WTC11 (cell line): ENCODE measurements around the gene CCR9.

Source experiments
- AFF4 ChIP-seq: sonication (generic); formaldehyde crosslinking; IDR thresholded peaks from 2 replicates; pipeline ENCODE4 v1.8.1; 2023; ENCODE audit warnings: mild to moderate bottlenecking, missing genetic modification reagents, borderline replicate concordance
- FOXP1 ChIP-seq: sonication (generic); formaldehyde crosslinking; IDR thresholded peaks from 2 replicates; pipeline ENCODE4 v1.8.0; 2022; ENCODE audit warnings: missing genetic modification reagents, mild to moderate bottlenecking, moderate library complexity, borderline replicate concordance
- GTF2I ChIP-seq: fragments of 250-450 bp; sonication (Bioruptor Pico); conservative IDR thresholded peaks from 2 replicates; pipeline ENCODE4 v1.4.0; 2021; ENCODE audit warnings: mild to moderate bottlenecking
- KAT7 ChIP-seq: sonication (generic); formaldehyde crosslinking; IDR thresholded peaks from 2 replicates; pipeline ENCODE4 v1.8.1; 2023; ENCODE audit warnings: missing genetic modification reagents, mild to moderate bottlenecking, borderline replicate concordance
- PRDM15 ChIP-seq: sonication (generic); formaldehyde crosslinking; IDR thresholded peaks from 2 replicates; pipeline ENCODE4 v1.8.0; 2022; ENCODE audit warnings: missing genetic modification reagents
- TF ChIP-seq, protein P1 (sequence below): fragments of 200-600 bp; IDR thresholded peaks from 2 replicates; pipeline ENCODE4 v1.8.0; 2022; ENCODE audit warnings: antibody characterized with exemption
- TF ChIP-seq, protein P2 (sequence below): sonication (generic); formaldehyde crosslinking; IDR thresholded peaks from 2 replicates; pipeline ENCODE4 v1.8.0; 2023; ENCODE audit warnings: missing genetic modification reagents
- TF ChIP-seq, protein P3 (sequence below): sonication (generic); formaldehyde crosslinking; IDR thresholded peaks from 2 replicates; pipeline ENCODE4 v1.8.0; 2023; ENCODE audit warnings: mild to moderate bottlenecking, missing genetic modification reagents

DNA sequence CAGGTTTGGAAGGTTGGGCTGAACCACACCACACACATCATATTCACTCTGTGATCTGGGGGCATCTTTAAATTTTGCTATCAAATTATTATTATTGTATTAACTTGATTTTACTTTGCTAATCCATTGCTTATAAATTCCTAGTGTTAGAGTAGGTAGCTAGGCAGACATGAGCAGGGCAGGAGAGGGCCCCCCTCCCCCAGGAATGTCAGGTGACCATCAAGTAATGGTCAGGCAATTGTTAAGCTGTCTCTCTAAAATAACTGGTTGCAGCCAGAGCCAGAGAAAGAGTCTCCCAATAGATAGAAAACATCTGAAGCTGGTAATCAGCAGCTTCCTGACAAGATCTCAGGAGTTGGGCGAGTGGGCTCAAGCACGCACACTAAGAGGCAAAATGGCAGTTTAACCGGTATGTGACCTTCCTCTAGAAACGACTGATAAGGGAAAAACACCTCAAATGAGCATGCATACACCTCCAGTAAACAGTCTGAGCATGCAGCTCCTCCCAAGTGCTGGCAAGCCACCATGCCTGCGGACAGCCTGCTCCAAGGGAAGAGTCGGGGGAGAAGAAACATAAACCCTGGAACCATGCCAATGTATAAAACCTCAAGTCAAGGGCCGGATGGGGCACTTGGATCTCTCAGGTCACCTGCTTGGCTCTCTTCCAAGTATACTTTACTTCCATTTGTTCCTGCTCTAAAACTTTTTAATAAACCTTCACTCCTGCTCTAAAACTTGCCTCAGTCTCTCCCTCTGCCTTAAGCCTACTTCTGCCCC, 53.8 kb downstream of the CCR9 start:
- TF ChIP-seq, protein P1, sequence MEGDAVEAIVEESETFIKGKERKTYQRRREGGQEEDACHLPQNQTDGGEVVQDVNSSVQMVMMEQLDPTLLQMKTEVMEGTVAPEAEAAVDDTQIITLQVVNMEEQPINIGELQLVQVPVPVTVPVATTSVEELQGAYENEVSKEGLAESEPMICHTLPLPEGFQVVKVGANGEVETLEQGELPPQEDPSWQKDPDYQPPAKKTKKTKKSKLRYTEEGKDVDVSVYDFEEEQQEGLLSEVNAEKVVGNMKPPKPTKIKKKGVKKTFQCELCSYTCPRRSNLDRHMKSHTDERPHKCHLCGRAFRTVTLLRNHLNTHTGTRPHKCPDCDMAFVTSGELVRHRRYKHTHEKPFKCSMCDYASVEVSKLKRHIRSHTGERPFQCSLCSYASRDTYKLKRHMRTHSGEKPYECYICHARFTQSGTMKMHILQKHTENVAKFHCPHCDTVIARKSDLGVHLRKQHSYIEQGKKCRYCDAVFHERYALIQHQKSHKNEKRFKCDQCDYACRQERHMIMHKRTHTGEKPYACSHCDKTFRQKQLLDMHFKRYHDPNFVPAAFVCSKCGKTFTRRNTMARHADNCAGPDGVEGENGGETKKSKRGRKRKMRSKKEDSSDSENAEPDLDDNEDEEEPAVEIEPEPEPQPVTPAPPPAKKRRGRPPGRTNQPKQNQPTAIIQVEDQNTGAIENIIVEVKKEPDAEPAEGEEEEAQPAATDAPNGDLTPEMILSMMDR, result no peak
- TF ChIP-seq FOXP1 (CRISPR knock-in tag), result no peak
- no peak for TF ChIP-seq AFF4 (CRISPR knock-in tag)
- no peak for TF ChIP-seq KAT7 (CRISPR knock-in tag)
- TF ChIP-seq, protein P2, sequence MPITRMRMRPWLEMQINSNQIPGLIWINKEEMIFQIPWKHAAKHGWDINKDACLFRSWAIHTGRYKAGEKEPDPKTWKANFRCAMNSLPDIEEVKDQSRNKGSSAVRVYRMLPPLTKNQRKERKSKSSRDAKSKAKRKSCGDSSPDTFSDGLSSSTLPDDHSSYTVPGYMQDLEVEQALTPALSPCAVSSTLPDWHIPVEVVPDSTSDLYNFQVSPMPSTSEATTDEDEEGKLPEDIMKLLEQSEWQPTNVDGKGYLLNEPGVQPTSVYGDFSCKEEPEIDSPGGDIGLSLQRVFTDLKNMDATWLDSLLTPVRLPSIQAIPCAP (CRISPR knock-in tag), result no peak
- no peak for TF ChIP-seq GTF2I (CRISPR knock-in tag)
- no peak for TF ChIP-seq PRDM15 (CRISPR knock-in tag)
- TF ChIP-seq, protein P3, sequence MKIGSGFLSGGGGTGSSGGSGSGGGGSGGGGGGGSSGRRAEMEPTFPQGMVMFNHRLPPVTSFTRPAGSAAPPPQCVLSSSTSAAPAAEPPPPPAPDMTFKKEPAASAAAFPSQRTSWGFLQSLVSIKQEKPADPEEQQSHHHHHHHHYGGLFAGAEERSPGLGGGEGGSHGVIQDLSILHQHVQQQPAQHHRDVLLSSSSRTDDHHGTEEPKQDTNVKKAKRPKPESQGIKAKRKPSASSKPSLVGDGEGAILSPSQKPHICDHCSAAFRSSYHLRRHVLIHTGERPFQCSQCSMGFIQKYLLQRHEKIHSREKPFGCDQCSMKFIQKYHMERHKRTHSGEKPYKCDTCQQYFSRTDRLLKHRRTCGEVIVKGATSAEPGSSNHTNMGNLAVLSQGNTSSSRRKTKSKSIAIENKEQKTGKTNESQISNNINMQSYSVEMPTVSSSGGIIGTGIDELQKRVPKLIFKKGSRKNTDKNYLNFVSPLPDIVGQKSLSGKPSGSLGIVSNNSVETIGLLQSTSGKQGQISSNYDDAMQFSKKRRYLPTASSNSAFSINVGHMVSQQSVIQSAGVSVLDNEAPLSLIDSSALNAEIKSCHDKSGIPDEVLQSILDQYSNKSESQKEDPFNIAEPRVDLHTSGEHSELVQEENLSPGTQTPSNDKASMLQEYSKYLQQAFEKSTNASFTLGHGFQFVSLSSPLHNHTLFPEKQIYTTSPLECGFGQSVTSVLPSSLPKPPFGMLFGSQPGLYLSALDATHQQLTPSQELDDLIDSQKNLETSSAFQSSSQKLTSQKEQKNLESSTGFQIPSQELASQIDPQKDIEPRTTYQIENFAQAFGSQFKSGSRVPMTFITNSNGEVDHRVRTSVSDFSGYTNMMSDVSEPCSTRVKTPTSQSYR (CRISPR knock-in tag), result no peak
